Fibroblast of the conjunctiva (primary cell): ENCODE results near the gene RNF214.
"Not testable (repeated sequence)": the region's sequence is repeated elsewhere in the genome, so short reads cannot be mapped to it uniquely, and the experiment has no call there.

ENCODE experiments used
- DNase-seq: peaks from one replicate; pipeline ENCODE4 v3.0.0-alpha.2; 2010; ENCODE audit warnings: low read depth

The RNF214 gene

DNA sequence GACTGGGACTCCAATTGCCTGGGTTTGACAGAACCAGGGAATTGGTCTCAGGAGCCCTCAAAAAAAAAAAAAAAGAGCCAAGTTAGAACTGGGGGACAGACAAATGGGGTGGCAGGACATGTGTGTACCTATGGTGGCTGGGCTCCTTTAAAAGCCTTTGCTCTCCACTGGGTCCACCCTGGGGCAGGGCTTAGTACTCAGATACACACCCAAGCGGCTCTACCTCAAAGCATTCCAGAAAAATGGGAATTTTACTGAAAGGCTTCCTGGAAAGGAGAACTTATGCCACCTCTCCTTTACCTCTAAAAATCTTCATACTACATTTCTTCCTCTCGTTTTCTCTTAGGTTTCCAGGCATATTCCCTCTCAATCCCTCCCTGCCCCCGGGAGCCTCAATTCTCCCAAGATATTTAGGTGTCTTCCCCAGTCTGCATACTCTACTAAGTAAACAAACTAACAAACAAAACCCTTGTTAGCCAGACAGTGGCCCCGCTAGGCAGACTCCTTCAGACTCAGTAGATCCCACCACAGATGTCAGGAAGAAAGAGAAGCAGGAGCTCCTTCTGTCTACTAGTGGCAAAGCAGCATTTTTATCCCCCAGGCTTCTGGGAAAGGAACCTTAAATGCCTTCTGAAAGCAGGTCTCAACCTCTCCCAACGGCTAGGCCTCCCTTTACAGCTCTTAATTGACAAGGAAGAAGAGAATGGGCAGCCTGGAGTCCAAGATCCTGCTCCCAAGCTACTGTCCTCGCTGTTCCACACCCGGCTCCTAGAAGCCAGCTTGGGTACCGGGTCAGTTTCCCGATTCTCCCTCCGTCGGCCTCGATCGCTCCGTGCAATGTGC is 1.3 kb upstream of the RNF214 start:
- DNase-seq = no peak

DNA sequence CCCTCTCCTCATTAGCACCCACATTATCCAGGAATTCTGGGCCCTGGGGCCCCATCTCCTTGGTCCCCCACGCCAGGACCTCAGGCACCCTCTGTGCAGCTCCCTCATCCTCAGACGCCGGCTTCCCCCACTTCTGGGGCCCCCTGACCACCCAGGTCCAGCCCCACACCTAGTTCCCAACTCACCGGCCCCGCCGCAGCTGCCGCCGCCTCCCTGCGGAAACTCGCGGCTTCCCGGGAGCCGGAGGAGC is 704 bp upstream of the RNF214 start, which contains the start of gene PCSK7:
PCSK7 (minus strand) TSS at position 232 of the 250 bp plus-strand sequence. CDS start 2,229 bp downstream, outside the sequence.
- no peak for DNase-seq

DNA sequence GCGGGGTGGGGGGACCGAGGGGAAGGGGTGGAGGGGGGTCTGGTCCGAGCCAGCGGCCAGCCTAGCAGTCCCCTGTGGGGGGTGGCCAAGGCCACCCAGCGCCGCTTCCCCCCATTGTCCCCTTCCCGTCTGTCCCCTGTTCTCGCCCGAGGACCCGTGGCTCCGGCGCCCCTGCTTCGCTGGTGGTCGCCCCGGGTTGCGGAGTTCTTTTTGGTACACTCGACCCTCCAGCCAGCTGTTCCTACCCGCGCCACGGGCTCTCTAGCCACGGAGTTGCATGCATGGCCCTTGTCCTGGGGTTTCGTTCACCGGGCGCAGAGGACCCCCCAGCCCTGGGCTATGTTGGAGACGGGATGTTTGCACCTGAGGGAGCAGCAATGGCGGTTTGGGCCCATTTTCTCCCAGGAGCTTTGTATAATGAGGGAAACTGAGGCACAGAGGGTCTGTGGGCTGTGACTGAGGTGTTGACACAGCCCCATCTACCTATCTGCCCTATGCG is 489 bp downstream of the RNF214 start:
- no peak for DNase-seq

DNA sequence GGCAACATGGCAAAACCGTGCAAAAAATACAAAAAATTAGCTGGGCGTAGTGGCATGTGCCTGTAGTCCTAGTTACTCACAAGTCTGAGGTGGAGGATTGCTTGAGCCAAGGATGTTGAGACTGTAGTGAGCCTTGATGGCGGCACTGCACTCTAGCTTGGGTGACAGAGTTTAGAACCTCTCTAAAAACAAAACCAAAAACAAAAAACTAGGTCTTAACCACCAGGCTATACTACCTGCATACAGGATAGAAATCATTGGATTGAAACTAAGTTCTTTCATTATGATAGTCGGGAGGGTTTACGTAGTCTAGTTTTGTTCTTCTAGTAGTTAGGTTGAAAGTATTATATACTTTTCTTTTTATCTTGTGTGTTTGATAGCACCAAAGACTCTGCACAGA is 5.8 kb downstream of the RNF214 start:
- DNase-seq = no peak

DNA sequence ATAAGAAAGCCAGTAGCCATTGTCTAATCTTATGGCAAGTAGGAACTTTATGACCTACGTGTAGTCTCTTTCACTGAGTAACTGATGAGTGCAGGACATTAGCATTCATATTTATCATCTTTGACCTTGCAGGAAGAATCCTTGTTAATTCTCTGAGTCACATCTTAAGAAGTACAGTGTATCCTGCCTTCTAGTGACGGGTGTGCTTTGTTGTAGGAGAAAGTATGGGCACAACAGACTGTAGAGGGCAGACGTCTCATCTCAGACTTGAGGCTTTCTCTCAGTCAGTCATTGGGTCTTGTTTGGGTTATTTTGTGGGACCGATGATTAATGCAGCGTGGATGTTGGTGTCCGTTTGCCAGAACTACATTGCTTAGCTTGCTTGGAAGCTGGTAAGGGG is 6.8 kb downstream of the RNF214 start:
- peak; percentile 82 for DNase-seq

DNA sequence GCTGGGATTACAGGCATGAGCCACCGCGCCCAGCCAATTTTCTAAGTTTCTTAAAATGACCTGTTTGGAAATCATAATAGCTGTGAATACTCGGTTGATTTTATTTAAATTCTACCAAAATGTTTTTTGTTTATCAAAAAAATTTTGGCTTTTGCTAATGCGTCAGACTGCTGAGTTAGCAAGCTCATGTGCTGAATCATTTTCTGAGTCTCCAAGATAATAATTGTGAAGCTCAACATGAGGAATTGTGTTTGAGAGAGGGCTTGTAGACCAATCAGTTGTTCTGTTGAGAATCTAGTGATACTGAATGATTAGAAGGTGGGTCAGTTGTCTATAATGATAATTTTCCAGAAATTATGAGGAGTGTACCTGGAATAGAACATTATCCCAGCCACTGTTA is 15.9 kb downstream of the RNF214 start:
- DNase-seq = no peak

DNA sequence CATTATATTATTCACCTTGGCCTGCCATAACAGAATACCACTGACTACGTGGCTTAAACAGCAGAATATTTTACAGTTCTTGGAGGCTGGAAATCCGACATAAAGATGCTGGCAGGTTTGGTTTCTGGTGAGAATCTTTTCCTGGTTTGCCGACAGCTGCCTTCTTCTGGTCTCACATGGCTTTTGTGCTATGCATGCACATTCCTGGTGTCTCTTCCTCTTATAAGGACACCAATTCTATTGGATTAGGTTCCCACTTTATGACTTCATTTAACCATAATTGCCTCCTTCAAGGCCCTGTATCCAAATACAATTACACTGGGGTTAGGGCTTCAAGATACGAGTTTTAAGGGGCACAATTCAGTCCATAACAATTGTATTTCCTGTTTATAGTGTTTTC is 17.1 kb downstream of the RNF214 start:
- no peak for DNase-seq

DNA sequence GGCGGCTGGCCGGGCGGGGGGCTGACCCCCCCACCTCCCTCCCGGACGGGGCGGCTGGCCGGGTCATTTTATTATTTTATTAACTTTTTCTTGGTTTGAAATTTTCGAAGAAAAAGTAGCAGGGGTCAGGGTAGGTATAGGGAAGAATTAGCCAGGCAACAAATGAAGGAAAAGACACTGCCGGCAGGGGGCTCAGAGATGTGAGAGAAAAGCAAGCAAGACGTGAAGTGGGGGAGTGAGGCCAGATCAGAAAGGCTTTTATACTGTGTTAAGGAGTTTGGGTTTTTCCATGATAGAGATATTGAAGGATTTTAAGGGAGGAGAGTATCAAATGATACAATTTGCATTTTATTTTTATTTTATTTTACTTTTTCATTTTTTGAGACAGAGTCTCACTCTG is 19.0 kb downstream of the RNF214 start:
- no peak for DNase-seq

DNA sequence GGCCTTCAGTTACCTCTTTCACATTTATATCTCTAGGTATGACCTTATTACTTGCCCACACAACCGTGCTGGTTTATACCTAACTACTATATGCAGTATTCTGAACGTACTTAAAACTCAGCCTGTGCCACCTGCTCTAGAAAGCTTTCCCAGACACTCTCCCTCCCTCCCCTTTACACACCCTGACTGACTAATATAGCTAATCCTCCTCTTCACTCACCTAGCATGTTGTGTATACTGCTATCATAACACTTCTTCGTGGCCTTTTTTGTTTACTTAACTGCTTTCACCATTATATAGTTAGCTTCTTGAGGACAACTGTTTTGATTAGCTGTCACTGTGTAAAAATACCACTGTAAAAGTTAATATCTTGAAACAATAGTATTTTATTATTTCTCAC is 23.5 kb downstream of the RNF214 start:
- no peak for DNase-seq

DNA sequence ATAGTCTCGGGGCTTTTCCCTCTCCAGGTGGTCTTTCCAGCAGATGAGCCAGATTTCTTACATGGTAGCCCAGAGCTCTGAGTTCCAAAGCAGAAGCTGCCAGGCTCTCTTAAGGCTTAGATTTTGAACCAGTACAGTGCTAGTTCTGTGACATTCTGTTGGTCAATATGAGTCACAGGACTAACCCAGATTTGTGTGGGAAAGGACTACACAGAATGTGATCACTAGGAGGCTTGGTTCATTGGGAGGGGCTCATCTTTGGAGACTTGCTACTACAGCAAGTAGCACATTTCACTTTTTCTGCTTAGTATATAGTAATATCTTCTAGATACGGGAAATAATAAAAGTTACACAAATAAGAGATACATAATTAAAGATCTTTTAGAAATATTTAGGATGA is 24.1 kb downstream of the RNF214 start:
- DNase-seq = no peak

DNA sequence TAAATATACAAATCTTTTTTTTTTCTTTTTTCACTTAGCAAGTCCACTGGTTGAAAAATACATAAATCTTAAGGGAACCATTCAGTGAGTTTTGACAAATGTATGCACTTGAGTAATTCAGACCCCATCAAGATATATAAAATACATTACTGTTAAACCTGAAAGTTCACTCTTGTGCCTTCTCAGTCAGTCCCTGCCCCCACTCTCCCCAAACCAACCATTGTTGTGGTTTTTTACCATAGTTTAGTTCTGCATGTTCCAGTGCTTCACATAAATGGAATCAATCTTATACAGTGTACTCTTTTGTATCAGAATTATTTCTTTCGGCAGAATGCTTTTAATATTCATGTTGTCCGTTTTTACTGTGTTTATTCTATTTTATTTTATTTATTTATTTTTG is 26.1 kb downstream of the RNF214 start:
- DNase-seq = no peak

DNA sequence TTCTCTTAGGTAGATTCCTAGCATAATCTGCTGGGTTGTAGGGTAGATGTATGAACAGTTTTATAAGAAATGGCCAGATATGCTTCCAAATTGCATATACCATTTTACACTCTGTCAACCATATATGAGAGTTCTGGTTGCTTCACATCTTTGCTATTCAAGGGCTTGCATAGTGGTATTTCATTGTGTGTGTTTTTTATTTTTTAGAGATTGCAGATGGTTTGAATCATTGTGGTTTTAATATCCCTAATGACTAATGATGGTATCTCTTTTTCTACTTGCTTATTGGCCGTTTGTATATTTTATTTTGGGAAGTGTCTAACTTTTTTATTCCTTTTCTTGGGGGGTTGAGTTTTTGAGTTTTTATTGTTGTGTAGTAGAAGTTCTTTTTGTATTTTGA is 26.9 kb downstream of the RNF214 start:
- DNase-seq = peak; percentile 43

DNA sequence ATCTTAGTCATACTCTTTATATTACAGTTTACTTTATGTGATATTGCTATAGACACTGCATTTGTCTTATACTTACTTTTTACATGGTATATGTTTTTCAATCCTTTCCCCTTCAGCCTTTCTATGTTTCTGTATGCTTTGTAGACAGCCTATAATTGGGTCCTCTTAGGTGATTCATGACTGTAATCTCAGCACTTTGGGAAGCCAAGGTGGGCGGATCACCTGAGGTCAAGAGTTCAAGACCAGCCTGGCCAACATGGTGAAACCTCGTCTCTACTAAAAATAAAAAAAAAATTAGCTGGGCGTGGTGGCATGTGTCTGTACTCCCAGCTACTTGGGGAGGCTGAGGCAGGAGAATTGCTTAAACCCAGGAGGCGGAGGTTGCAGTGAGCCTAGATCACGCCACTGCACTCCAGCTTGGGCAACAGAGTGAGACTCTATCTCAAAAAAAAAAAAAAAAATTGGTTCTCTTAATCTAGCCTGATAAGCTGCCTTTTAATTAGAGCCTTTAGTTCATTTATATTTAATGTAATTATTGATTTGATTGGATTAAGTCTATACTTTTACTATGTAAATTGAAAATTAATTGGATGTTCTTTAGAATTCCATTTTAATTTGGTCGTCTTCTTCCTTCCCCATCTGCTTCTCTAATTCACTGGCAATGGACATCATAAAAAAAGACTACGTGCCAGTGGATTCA is 32.3 kb downstream of the RNF214 start:
- DNase-seq = not testable (repeated sequence)

DNA sequence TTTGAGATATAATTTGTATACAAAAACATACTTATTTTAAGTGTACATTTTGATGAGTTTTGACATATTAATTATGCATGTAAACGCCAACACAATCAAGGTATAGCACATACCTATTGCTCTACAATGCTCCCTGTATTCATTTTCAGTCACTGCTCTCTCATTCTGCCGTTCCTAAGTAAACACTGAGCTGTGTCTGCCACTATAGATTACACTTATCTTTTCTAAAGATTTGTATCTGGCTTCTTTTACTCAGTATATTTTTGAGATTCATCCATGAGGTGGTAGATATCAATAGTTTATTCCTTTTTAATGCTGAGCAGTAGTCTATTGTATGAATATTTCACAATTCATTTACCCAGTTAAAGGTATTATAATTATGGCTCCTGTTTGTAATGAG is 33.3 kb downstream of the RNF214 start:
- no peak for DNase-seq

DNA sequence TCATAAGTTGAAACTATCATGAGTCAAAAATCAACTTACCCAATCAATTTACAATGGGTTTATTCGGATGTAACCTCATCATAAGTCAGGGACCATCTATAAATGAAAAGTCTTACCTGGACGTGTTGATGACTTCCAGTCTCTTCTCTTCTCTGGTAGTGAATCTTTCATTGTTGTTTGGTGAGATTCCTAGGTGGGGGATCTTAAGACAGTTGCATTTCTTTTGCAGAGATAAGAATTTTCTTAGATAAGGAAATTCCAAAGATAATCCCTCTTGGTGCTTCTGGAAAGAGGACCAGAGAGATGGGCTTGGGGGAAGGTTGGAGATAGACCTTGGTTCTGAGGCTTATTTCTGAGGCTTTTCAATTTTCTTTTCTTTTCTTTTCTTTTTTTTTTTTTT is 37.4 kb downstream of the RNF214 start:
- no peak for DNase-seq

DNA sequence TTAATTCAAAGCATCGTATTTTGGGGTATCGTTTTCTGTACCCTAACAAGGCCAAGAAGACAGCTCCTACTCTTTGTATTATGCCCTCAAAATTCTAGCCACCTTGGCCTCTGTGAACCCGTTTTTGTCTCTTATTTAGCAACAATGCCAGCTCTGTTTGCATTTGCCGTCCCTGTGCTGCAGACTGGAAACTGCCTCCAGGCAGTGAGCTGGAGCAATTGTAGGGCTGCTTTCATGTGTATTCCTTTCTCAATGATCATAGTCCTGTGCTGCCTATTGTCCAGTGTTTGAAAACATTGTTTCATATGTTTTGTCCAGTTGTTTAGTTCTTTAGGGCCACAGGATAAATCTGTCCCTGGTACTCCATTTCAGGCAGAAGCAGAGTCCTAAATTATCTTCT is 38.7 kb downstream of the RNF214 start:
- no peak for DNase-seq

DNA sequence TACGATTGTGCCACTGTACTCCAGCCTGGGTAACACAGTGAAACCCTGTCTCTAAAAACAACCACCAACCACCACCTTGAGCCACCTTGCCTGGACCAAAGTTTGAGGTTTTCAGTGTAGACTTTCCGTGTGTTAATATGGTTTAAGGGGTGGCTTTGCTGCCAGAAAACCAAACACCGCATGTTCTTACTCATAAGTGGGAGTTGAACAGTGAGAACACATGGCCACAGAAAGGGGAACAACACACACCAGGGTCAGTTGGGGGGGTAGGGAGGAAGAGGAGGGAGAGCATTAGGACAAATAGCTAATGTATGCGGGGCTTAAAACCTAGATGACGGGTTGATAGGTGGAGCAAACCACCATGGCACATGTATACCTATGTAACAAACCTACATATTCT is 39.7 kb downstream of the RNF214 start:
- DNase-seq = not testable (repeated sequence)

DNA sequence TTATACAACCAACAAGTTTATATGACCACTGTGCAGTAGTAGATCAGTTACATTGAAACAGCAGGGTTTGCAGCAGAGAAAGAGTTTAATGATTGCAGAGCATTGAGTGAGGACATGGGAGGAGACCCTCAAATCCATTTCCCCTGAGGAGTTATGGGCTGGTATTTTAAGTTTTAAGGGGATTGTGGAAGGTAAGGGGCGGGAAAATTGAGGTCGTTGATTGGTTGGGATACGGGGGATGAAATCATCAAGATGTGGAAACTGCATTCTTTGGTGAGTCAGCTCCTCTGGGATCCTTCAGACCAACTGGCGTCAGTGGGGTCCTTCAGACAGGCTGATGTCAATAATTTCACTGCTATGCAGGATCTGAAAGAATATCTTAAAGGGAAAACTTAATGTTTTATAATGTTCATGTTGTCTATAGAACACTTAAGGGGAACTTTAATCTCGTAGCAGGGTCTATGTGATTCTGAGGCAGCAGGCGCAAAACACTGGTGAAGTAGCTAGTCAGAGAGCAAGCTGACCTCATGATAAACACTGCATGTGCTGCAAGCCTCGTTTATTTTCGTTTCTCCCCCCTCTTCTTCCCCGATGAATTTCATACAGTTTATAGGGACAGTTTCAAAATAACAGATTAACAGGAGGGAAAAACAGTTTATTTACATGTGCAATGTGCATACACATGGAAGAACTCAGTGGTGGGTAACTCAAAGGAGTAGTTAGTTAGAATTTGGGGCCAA is 41.2 kb downstream of the RNF214 start:
- DNase-seq = peak; percentile 78

DNA sequence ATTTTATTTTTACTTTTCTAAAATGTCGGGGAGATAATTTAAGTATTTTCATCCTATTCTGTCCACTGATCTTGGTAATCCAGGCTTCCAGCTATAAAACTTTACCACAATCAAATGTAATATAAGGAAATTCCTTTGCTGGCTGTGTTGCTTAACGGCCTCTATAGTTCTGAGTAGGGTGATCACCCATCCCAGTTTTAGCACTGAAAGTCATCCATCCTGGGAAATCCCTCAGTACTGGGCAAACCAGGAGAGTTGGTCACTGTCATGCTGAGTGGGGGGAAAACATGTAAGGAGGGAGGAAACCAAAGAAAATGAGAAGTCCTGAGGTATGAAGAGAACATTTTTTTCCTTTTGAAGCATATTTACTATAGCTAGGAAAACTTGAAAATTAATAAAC is 45.9 kb downstream of the RNF214 start:
- DNase-seq = no peak

DNA sequence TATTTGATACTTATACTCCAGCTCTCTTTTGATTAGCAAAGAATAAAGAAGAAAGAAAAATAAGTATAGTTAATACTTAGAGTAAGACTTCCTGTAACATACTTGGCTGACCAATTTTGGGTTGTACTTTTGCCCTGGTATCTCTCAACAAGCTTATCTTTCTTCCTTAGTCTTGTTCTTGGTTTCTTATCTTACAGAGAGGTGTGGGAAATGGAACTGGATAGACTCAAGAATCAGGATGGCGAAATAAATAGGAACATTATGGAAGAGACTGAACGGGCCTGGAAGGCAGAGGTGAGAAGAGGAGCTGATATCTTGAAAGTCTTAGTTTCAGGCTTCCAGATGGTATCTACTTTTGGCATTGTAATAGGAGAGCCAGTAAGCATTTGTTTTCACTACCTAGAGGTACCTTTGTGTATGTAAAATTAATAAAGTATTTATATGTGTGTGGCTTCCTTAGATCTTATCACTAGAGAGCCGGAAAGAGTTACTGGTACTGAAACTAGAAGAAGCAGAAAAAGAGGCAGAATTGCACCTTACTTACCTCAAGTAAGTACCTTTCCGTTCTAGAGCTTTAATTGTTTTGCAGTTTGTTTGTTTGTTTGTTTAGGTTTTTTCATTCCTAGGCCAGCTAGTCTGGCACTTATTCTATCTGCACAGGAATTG is 47.4 kb downstream of the RNF214 start:
- DNase-seq = no peak

DNA sequence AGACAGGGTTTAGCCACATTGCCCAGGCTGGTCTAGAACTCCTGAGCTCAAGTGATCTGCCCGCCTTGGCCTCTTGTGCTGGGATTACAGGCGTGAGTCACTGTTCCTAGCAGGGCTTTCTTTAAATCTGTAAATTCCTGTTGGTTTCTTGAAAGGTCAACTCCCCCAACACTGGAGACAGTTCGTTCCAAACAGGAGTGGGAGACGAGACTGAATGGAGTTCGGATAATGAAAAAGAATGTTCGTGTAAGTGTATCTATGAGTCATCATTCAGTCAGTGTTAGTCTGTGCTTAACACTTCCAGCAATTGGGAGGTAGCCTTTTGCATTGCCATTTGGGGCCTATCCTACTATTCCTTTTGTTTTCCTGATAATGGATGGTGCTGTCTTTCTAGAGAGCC is 48.7 kb downstream of the RNF214 start:
- peak; percentile 79 for DNase-seq

DNA sequence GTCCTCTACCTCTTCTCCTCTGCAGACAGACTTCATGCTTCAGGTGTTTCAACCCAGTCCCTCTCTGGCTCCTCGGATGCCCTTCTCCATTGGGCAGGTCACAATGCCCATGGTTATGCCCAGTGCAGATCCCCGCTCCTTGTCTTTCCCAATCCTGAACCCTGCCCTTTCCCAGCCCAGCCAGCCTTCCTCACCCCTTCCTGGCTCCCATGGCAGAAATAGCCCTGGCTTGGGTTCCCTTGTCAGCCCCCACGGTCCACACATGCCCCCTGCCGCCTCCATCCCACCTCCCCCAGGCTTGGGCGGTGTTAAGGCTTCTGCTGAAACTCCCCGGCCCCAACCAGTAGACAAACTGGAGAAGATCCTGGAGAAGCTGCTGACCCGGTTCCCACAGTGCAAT is 49.4 kb downstream of the RNF214 start:
- DNase-seq = no peak
